Activated CD8-positive, alpha-beta T cell treated with anti-CD3 and anti-CD28 coated beads, Interleukin-2, amount 10 ng/mL, durations not matched to agents 7 days and 5 days (primary cell): ENCODE data around the gene PIGR. TPM values are rescaled to one million over a fixed set of nuclear protein-coding genes. Genes with fewer than 3 reads are reported as not detected.
A peak's percentile ranks its signal among the peaks of the same experiment; 100 is the strongest.

Source experiments
- ATAC-seq: fragments of 150-1000 bp; cut with Tn5 transposase; one replicate; pipeline ENCODE4 v1.10.0; 2021; ENCODE audit warnings: moderate library complexity
- CTCF ChIA-PET: fragments of 350-600 bp; sonication (Branson Sonifier 250); formaldehyde crosslinking; loops from one replicate; lab custom pipeline; 2021; ENCODE audit warnings: antibody characterized with exemption; lab: Charles Lee
- POLR2A ChIA-PET: fragments of 350-600 bp; sonication (Branson Sonifier 250); formaldehyde crosslinking; loops from one replicate; lab custom pipeline; 2021; ENCODE audit warnings: antibody characterized with exemption; lab: Charles Lee
- DNase-seq: peaks from one replicate; pipeline ENCODE4 v3.0.0-alpha.2; 2020
- H3K27ac Mint-ChIP-seq: one replicate; pipeline ENCODE4 v1.8.0; 2021; ENCODE audit warnings: mild to moderate bottlenecking, mixed read lengths
- H3K27me3 Mint-ChIP-seq: one replicate; pipeline ENCODE4 v1.8.0; 2021; ENCODE audit warnings: low read depth, mixed read lengths
- H3K36me3 Mint-ChIP-seq: one replicate; pipeline ENCODE4 v1.8.0; 2021; ENCODE audit warnings: low read depth, mixed read lengths
- H3K4me1 Mint-ChIP-seq: one replicate; pipeline ENCODE4 v1.8.0; 2021; ENCODE audit warnings: low read depth, mixed read lengths
- H3K4me3 Mint-ChIP-seq: one replicate; pipeline ENCODE4 v1.8.0; 2021; ENCODE audit warnings: mild to moderate bottlenecking, mixed read lengths
- H3K9me3 Mint-ChIP-seq: one replicate; pipeline ENCODE4 v1.8.0; 2022; ENCODE audit warnings: mixed read lengths; ENCODE audit not compliant: insufficient read depth
- total RNA-seq, 2 experiments: library from RNA; stranded (reverse); gene quantifications; one replicate each; pipeline ENCODE4 v1.2.3, GENCODE V29; 2021

The PIGR gene
- total RNA-seq, 2 experiments from 2014 or later: not detected

- Mint-ChIP-seq H3K27ac (no peak overlapping the region), H3K4me1 (peaks cover 10% of the 10 kb centered on the region), H3K4me3 (no peak overlapping the region), H3K27me3 (peaks cover 43% of the 10 kb centered on the region), H3K36me3 (no peaks in the 10 kb centered on the region), H3K9me3 (no peaks in the 10 kb centered on the region)
- CTCF ChIA-PET: interaction anchor here (0.7 to 7.8 kb wide), 15 partner anchors 9 to 283 kb away, joined by 3 to 71 read pairs (median 3); no protein-coding TSS in a partner anchor
- POLR2A ChIA-PET: no interaction called here
- DNase-seq (no peak), ATAC-seq (no peak)
Observed at GRCh38 chr1:206972728-206973127, 26.5 kb upstream of the PIGR start.

GRCh38 chr1:206971029-206971655, 24.9 kb upstream of the PIGR start:
- Mint-ChIP-seq H3K4me3 (no peak overlapping the region), H3K27ac (no peak overlapping the region), H3K36me3 (no peaks in the 10 kb centered on the region), H3K27me3 (peaks cover 32% of the 10 kb centered on the region), H3K9me3 (no peaks in the 10 kb centered on the region), H3K4me1 (peaks cover 24% of the 10 kb centered on the region)
- DNase-seq (no peak), ATAC-seq (no peak)
- ChIA-PET POLR2A (no interaction called here), CTCF (interaction anchor here (0.7 to 7.8 kb wide), 7 partner anchors 10 to 201 kb away, joined by 3 to 71 read pairs (median 6); no protein-coding TSS in a partner anchor)

GRCh38 chr1:206970446-206970845, 24.2 kb upstream of the PIGR start, which contains the start of gene FCAMR:
FCAMR (minus strand) TSS chr1:206970460; CDS start chr1:206970125, 335 bp downstream.
- ChIA-PET CTCF (interaction anchor here (1.0 to 7.8 kb wide), 6 partner anchors 8 to 312 kb away, joined by 3 to 71 read pairs (median 4); no protein-coding TSS in a partner anchor), POLR2A (interaction anchor here (0.5 kb wide), 1 partner anchor 45 kb away, joined by 3 read pairs; no protein-coding TSS in a partner anchor)
- H3K27me3 Mint-ChIP-seq: peaks cover 32% of the 10 kb centered on the region
- no peak within 1 kb of the TSS for H3K27ac Mint-ChIP-seq
- peaks cover 30% of the 10 kb centered on the region for H3K4me1 Mint-ChIP-seq
- H3K4me3 Mint-ChIP-seq: no peak within 1 kb of the TSS
- ATAC-seq (no peak), DNase-seq (no peak)
- H3K36me3 Mint-ChIP-seq: no peaks in the 10 kb centered on the region
- no peaks in the 10 kb centered on the region for H3K9me3 Mint-ChIP-seq

- H3K36me3 Mint-ChIP-seq: no peaks in the 10 kb centered on the region
- no peak overlapping the region for H3K27ac Mint-ChIP-seq
- no peak overlapping the region for H3K4me3 Mint-ChIP-seq
- peaks cover 32% of the 10 kb centered on the region for H3K27me3 Mint-ChIP-seq
- ATAC-seq (no peak), DNase-seq (no peak)
- ChIA-PET POLR2A (no interaction called here), CTCF (interaction anchor here (1.0 to 7.8 kb wide), 4 partner anchors 10 to 57 kb away, joined by 3 to 71 read pairs (median 4); no protein-coding TSS in a partner anchor)
- H3K4me1 Mint-ChIP-seq: peaks cover 32% of the 10 kb centered on the region
- no peaks in the 10 kb centered on the region for H3K9me3 Mint-ChIP-seq
Observed at GRCh38 chr1:206969090-206969489, 22.8 kb upstream of the PIGR start.

GRCh38 chr1:206967096-206967849, 21.0 kb upstream of the PIGR start:
- ATAC-seq: peak; percentile 57
- peaks cover 26% of the 10 kb centered on the region for H3K27me3 Mint-ChIP-seq
- CTCF ChIA-PET: interaction anchor here (0.8 to 7.8 kb wide), 5 partner anchors 9 to 40 kb away, joined by 3 to 71 read pairs (median 5); no protein-coding TSS in a partner anchor
- peak overlapping the region; percentile 12 for H3K4me3 Mint-ChIP-seq
- no peaks in the 10 kb centered on the region for H3K9me3 Mint-ChIP-seq
- H3K4me1 Mint-ChIP-seq: peaks cover 48% of the 10 kb centered on the region
- POLR2A ChIA-PET: no interaction called here
- no peaks in the 10 kb centered on the region for H3K36me3 Mint-ChIP-seq
- DNase-seq: no peak
- H3K27ac Mint-ChIP-seq: peak overlapping the region; percentile 33

- ATAC-seq: no peak
- DNase-seq: no peak
- peaks cover 16% of the 10 kb centered on the region for H3K27me3 Mint-ChIP-seq
- no peaks in the 10 kb centered on the region for H3K9me3 Mint-ChIP-seq
- POLR2A ChIA-PET: interaction anchor here (0.7 kb wide), 1 partner anchor 12 kb away, joined by 3 read pairs; no protein-coding TSS in a partner anchor
- no peak overlapping the region for H3K27ac Mint-ChIP-seq
- CTCF ChIA-PET: interaction anchor here (0.9 to 1.2 kb wide), 7 partner anchors 10 to 308 kb away, joined by 3 to 5 read pairs (median 3); no protein-coding TSS in a partner anchor
- no peak overlapping the region for H3K4me3 Mint-ChIP-seq
- no peaks in the 10 kb centered on the region for H3K36me3 Mint-ChIP-seq
- H3K4me1 Mint-ChIP-seq: peaks cover 59% of the 10 kb centered on the region
Observed at GRCh38 chr1:206965781-206966180, 19.5 kb upstream of the PIGR start.

GRCh38 chr1:206963740-206964139, 17.5 kb upstream of the PIGR start:
- ChIA-PET CTCF (interaction anchor here (1.2 to 4.5 kb wide), 5 partner anchors 9 to 30 kb away, joined by 3 to 24 read pairs (median 9); no protein-coding TSS in a partner anchor), POLR2A (no interaction called here)
- Mint-ChIP-seq H3K27me3 (no peaks in the 10 kb centered on the region), H3K9me3 (no peaks in the 10 kb centered on the region), H3K36me3 (no peaks in the 10 kb centered on the region), H3K4me1 (peaks cover 59% of the 10 kb centered on the region), H3K27ac (no peak overlapping the region), H3K4me3 (no peak overlapping the region)
- DNase-seq (no peak), ATAC-seq (no peak)

GRCh38 chr1:206963119-206963712, 16.9 kb upstream of the PIGR start:
- Mint-ChIP-seq H3K27me3 (no peaks in the 10 kb centered on the region), H3K4me3 (no peak overlapping the region), H3K4me1 (peaks cover 54% of the 10 kb centered on the region), H3K9me3 (no peaks in the 10 kb centered on the region), H3K27ac (no peak overlapping the region), H3K36me3 (no peaks in the 10 kb centered on the region)
- CTCF ChIA-PET: interaction anchor here (1.2 to 4.5 kb wide), 8 partner anchors 9 to 237 kb away, joined by 3 to 24 read pairs (median 6); partner anchors contain the start of gene PIGR
- POLR2A ChIA-PET: no interaction called here
- ATAC-seq (no peak), DNase-seq (no peak)

- ATAC-seq: peak; percentile 79
- ChIA-PET CTCF (interaction anchor here (1.0 to 4.5 kb wide), 12 partner anchors 10 to 236 kb away, joined by 3 to 24 read pairs (median 3); partner anchors contain the start of gene PIGR), POLR2A (no interaction called here)
- Mint-ChIP-seq H3K27ac (peak overlapping the region; percentile 40), H3K9me3 (no peaks in the 10 kb centered on the region), H3K36me3 (no peaks in the 10 kb centered on the region), H3K4me3 (no peak overlapping the region), H3K27me3 (no peaks in the 10 kb centered on the region), H3K4me1 (peaks cover 45% of the 10 kb centered on the region)
- DNase-seq: peak; percentile 28
Observed at GRCh38 chr1:206962272-206962671, 16.0 kb upstream of the PIGR start.

GRCh38 chr1:206961668-206962067, 15.4 kb upstream of the PIGR start:
- H3K27me3 Mint-ChIP-seq: no peaks in the 10 kb centered on the region
- ChIA-PET POLR2A (no interaction called here), CTCF (interaction anchor here (0.8 to 4.5 kb wide), 12 partner anchors 9 to 237 kb away, joined by 3 to 24 read pairs (median 3); partner anchors contain the start of gene PIGR)
- ATAC-seq (no peak), DNase-seq (no peak)
- no peaks in the 10 kb centered on the region for H3K9me3 Mint-ChIP-seq
- no peak overlapping the region for H3K4me3 Mint-ChIP-seq
- no peaks in the 10 kb centered on the region for H3K36me3 Mint-ChIP-seq
- H3K27ac Mint-ChIP-seq: peak overlapping the region; percentile 24
- H3K4me1 Mint-ChIP-seq: peaks cover 39% of the 10 kb centered on the region
